Adrenal gland (tissue), 12 donors: ENCODE results near the gene RALGPS1. TPM values are rescaled to one million over a fixed set of nuclear protein-coding genes. Genes with fewer than 3 reads are reported as not detected.

Experiments
- DNase-seq, 7 donors: peaks; one replicate each; pipeline ENCODE4 v3.0.0-alpha.2; 2019 to 2020
- H3K27ac ChIP-seq, 5 donors: fragments of 200-600 bp; sonication (generic) in 4 of 5; 1 replicate in 3 of 5; 2 replicates in 2 of 5; pipeline versions ENCODE4 v1.5.1 to v1.8.0; 2016 to 2020; ENCODE audit warnings: mild to moderate bottlenecking in 1 of 5
- H3K27me3 ChIP-seq: fragments of 200-600 bp; 2 replicates; pipeline ENCODE4 v1.8.0; 2021
- H3K36me3 ChIP-seq, 2 donors: fragments of 200-600 bp; replicated peaks in 1 of 2; 1 replicate in 1 of 2; 2 replicates in 1 of 2; pipeline versions ENCODE4 v1.5.1 to v1.8.0; 2018 to 2022
- H3K4me1 ChIP-seq, 2 donors: fragments of 200-600 bp; replicated peaks in 1 of 2; 1 replicate in 1 of 2; 2 replicates in 1 of 2; pipeline versions ENCODE4 v1.5.1 to v1.8.0; 2018 to 2021
- H3K4me3 ChIP-seq, 4 donors: fragments of 200-600 bp; sonication (generic) in 3 of 4; one replicate each; pipeline ENCODE4 v1.5.1; 2016 to 2018
- H3K9me3 ChIP-seq, 3 donors: fragments of 200-600 bp; sonication (generic) in 1 of 3; replicated peaks in 1 of 3; 1 replicate in 2 of 3; 2 replicates in 1 of 3; pipeline versions ENCODE4 v1.5.1 to v1.8.0; 2016 to 2021
- POLR2A ChIP-seq, 2 donors: fragments of 450-650 bp; IDR thresholded peaks; one replicate each; pipeline ENCODE4 v1.6.1; 2017; ENCODE audit warnings: antibody characterized with exemption in 2 of 2, mild to moderate bottlenecking in 2 of 2, moderate library complexity in 1 of 2
- WGBS, 4 donors: extraction: QIAGEN DNeasy Blood & Tissue Kit in 2 of 4; methylation state at CpG; one replicate each; pipeline versions ENCODE4 v1.1.5 to v1.1.7; 2013 to 2017; 5-methylcytosine and 5-hydroxymethylcytosine counted together
- intact Hi-C, 2 donors: fragments of 100-400 bp; cut with DNase I; formaldehyde crosslinking; loops; one replicate each; pipeline versions ENCODE4 v1.14.1 to v1.15.0; 2022 to 2023
- polyA plus RNA-seq, 3 donors: library from polyadenylated mRNA; stranded (reverse); fragments of 200-250 nt in 2 of 3; fragments of 350-450 nt in 1 of 3; fragmentation: Illumina TruSeq in 1 of 3; extraction: RNeasy Lipid Tissue Mini Kit (QIAGEN cat#74804) in 1 of 3; gene quantifications; one replicate each; pipeline ENCODE4 v1.2.3, GENCODE V29; 2013 to 2014
- total RNA-seq, 9 donors: library from RNA; depleted of rRNA in 4 of 9; stranded (reverse); fragments of >200 nt in 4 of 9; fragments of 120-200 nt in 1 of 9; fragmentation: NEBNext Ultra II Directional in 1 of 9; extraction: Animal tissue kit (Norgen Biotek cat#: 25700) in 1 of 9; gene quantifications; one replicate each; pipeline versions ENCODE4 v1.1.0 to v1.2.4, GENCODE V29; 2013 to 2023
- TF ChIP-seq, protein P1 (sequence below), 6 experiments: fragments of 450-650 bp in 4 of 6; fragments of 200-600 bp in 2 of 6; sonication (generic) in 1 of 6; IDR thresholded peaks; 1 replicate in 5 of 6; 2 replicates in 1 of 6; pipeline versions ENCODE4 v1.5.1 to v1.8.0; 2016 to 2021; ENCODE audit warnings: antibody characterized with exemption in 6 of 6, mild to moderate bottlenecking in 2 of 6, moderate library complexity in 1 of 6
- donor health status: healthy with polysubstance abuse.
- donor health status: Bipolar disorder and iron deficiency.
- donor health status: DM: yes; HTN: yes; CAD: no.
- donor health status: DM: no; HTN: no; CAD: no.
- donor health status: DM: no; HTN: no; CAD: no.
- donor health status: DM: yes; HTN: yes; CAD: no.

RALGPS1 gene
- total and polyA plus RNA-seq, 12 donors, result 2.8 to 9.9 (median 5.1) TPM

DNA sequence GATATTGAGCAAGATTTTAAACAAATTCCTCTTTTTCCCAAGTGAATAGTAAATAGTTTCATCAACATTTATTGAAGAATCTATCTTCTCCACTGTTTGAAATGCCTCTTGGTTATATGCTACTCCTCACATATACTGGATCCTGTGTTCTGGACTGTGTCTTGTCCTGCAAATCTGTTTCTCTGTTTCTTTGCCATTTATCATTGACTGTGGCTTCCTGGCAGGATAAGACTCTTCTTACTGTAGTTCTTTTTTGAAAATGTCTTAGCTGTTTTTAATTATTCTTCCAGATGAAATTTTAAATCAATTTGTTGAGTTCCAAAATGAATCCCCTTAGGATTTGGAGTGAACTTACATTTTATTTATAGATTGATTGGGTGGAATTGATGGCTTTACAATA lies 27.8 kb downstream of the RALGPS1 start:
- Histone ChIP-seq H3K4me3 (no peak overlapping the region), H3K4me1 (peaks cover 0 to 4% of the 10 kb centered on the region in 2 donors), H3K9me3 (no peaks in the 10 kb centered on the region), H3K36me3 (no peaks in the 10 kb centered on the region), H3K27me3 (no peaks in the 10 kb centered on the region), H3K27ac (no peak overlapping the region)
- no peak for DNase-seq
- no peak for TF ChIP-seq POLR2A (IDR thresholded peaks at IDR 0.05)
- intact Hi-C loops, result no loop called here

DNA sequence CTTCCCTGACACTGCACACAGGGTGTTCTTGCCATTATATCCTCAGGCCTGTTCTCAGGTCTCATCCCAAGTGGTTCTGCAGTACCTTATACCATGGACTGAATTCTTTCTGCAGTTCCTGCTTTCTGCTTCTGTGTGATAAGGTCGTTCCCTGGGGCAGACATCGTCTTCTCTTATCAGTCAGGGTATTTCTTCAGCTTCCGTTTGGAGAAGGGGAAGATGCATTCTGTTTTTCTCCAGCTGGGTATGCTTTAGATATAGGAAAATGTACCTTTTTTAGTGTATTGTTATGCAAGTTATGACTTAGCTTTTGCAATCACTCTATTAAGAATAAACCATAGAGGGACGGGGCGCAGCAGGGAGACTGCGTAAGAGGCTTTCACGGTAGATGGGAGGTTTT lies 31.1 kb downstream of the RALGPS1 start:
- WGBS, 4 donors, result 62 to 76% (median 72%) methylated on average over 7 of the region's 7 CpGs
- Histone ChIP-seq H3K4me1 (peaks cover 0 to 4% of the 10 kb centered on the region in 2 donors), H3K27me3 (no peaks in the 10 kb centered on the region), H3K4me3 (no peak overlapping the region), H3K27ac (no peak overlapping the region), H3K36me3 (no peaks in the 10 kb centered on the region), H3K9me3 (no peaks in the 10 kb centered on the region)
- TF ChIP-seq, protein P1, sequence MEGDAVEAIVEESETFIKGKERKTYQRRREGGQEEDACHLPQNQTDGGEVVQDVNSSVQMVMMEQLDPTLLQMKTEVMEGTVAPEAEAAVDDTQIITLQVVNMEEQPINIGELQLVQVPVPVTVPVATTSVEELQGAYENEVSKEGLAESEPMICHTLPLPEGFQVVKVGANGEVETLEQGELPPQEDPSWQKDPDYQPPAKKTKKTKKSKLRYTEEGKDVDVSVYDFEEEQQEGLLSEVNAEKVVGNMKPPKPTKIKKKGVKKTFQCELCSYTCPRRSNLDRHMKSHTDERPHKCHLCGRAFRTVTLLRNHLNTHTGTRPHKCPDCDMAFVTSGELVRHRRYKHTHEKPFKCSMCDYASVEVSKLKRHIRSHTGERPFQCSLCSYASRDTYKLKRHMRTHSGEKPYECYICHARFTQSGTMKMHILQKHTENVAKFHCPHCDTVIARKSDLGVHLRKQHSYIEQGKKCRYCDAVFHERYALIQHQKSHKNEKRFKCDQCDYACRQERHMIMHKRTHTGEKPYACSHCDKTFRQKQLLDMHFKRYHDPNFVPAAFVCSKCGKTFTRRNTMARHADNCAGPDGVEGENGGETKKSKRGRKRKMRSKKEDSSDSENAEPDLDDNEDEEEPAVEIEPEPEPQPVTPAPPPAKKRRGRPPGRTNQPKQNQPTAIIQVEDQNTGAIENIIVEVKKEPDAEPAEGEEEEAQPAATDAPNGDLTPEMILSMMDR (IDR thresholded peaks at IDR 0.05), result no peak
- no peak for TF ChIP-seq POLR2A (IDR thresholded peaks at IDR 0.05)
- no peak for DNase-seq
- intact Hi-C loops, result no loop called here

DNA sequence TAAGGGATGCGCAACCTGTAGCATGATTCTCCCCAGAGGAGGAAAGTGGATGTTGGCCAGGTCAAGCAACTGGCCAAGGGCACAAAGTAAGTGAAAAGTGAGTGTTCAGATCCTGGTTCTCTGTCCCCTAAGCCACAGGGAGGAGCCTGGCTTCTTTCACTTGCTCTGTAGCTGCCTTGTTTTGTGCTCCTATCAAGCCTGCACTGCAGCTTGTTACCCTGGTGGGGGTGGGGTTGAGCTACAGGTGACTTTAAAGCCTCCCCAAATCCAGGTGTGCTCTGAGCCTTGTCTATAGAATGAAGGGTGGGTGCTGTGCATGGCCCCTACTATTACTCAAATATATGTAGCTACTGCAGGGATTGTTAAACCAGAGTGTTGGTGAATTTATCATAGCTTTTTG lies 32.9 kb downstream of the RALGPS1 start:
- no peak for DNase-seq
- 96 to 100% (median 99%) methylated on average over 1 of the region's 1 CpG for WGBS, 4 donors
- H3K27me3 ChIP-seq, result no peaks in the 10 kb centered on the region
- TF ChIP-seq, protein P1 (IDR thresholded peaks at IDR 0.05), result no peak
- no peak for TF ChIP-seq POLR2A (IDR thresholded peaks at IDR 0.05)
- H3K4me3 ChIP-seq, result no peak overlapping the region
- H3K9me3 ChIP-seq, result no peaks in the 10 kb centered on the region
- no peaks in the 10 kb centered on the region for H3K4me1 ChIP-seq
- no peaks in the 10 kb centered on the region for H3K36me3 ChIP-seq
- no peak overlapping the region for H3K27ac ChIP-seq
- intact Hi-C loops, result no loop called here

DNA sequence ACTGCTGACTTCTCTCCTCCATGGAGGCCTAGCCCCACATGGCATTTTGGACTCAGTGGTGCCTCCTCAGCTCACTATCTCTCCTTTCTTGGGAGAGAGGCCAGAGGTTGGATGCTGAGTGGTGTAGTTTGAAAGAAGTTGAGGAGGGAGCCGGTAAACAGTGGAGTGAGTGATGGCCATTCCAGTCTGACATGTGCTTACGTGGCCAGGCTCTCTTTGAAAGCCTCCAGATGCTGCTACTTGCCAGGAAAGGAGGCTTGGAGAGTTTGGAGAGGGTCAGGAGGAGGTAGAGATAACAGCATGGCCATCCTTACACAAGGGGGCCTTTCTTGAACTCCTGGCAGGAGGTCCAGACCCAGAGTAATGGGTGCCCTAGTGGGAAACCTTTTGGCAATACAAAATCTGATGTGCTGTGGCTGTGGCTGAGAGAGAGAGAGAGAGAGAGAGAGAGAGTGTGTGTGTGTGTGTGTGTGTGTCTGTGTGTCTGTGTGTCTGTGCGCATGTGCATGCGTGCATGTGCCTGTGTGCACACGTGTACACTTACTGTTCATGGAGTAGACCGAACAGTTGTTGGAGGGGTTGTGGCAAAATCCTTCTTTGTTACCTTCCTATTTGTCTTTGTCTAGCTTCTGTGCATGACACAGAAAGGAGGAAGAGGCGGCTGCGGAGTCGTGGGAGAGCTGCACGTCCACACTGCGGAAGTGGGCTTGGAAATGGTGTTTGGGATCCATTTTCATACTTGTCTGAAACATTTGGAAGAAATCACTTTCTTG lies 37.8 kb downstream of the RALGPS1 start:
- WGBS, 4 donors, result 81 to 88% (median 87%) methylated on average over 11 of the region's 11 CpGs
- Histone ChIP-seq H3K4me3 (no peak overlapping the region), H3K27ac (no peak overlapping the region), H3K9me3 (no peaks in the 10 kb centered on the region), H3K4me1 (peaks cover 0 to 1% of the 10 kb centered on the region in 2 donors), H3K36me3 (no peaks in the 10 kb centered on the region), H3K27me3 (no peaks in the 10 kb centered on the region)
- TF ChIP-seq, protein P1 (IDR thresholded peaks at IDR 0.05), result no peak
- DNase-seq, result no peak
- intact Hi-C loops, result no loop called here
